SK-N-MC (cell line): ENCODE results near the gene HSPA8.
"Not testable (repeated sequence)": the region's sequence is repeated elsewhere in the genome, so short reads cannot be mapped to it uniquely, and the experiment has no call there.

Source experiments
- DNase-seq: peaks from one replicate; pipeline ENCODE4 v3.0.0-alpha.2; 2011; ENCODE audit warnings: low read depth, low spot score
- H3K27ac ChIP-seq: fragments of 200-600 bp; sonication (generic); 2 replicates; pipeline ENCODE4 v1.5.1; 2016; ENCODE audit warnings: mixed run types
- H3K36me3 ChIP-seq: fragments of 200-600 bp; sonication (generic); 2 replicates; pipeline ENCODE4 v1.6.1; 2017; ENCODE audit warnings: antibody characterized with exemption, low read length, mixed read lengths; ENCODE audit not compliant: insufficient read depth
- H3K4me3 ChIP-seq: fragments of 200-600 bp; sonication (generic); 2 replicates; pipeline ENCODE4 v1.5.1; 2016
- H3K9ac ChIP-seq: fragments of 200-600 bp; sonication (generic); 2 replicates; pipeline ENCODE4 v1.8.0; 2017; ENCODE audit warnings: mixed run types, mixed read lengths; ENCODE audit not compliant: insufficient read length
- H3K9me3 ChIP-seq: fragments of 200-600 bp; sonication (generic); 2 replicates; pipeline ENCODE4 v1.6.1; 2017; ENCODE audit warnings: low read depth, mild to moderate bottlenecking, antibody characterized with exemption, low read length, moderate library complexity, mixed read lengths
- EZH2 ChIP-seq: fragments of 200-600 bp; sonication (generic); IDR thresholded peaks from one replicate; pipeline ENCODE4 v1.6.1; 2017; ENCODE audit warnings: antibody characterized with exemption
- FOXP2 ChIP-seq: optimal IDR thresholded peaks from 2 replicates; pipeline ENCODE3; 2011; ENCODE audit warnings: mild to moderate bottlenecking, moderate library complexity; ENCODE audit not compliant: insufficient read depth; ENCODE audit errors: extremely low read length, control extremely low read depth
- POLR2AphosphoS5 ChIP-seq: IDR thresholded peaks from 2 replicates; pipeline ENCODE4 v1.6.1; 2012; ENCODE audit warnings: mild to moderate bottlenecking, low read depth, low read length, borderline replicate concordance

The HSPA8 gene

GRCh38 chr11:123062892-123063825 lies 1.2 kb upstream of the HSPA8 start:
- Histone ChIP-seq H3K36me3 (peaks cover 37% of the 10 kb centered on the region), H3K4me3 (peak overlapping the region; percentile 100), H3K27ac (peak overlapping the region; percentile 99), H3K9me3 (no peaks in the 10 kb centered on the region), H3K9ac (peak overlapping the region; percentile 100)
- TF ChIP-seq POLR2AphosphoS5 (no peak; the same call in 1 of the 2 replicates), FOXP2 (no peak), EZH2 (no peak)
- DNase-seq = no peak

- H3K9ac ChIP-seq = peak overlapping the region; percentile 100
- DNase-seq = peak; percentile 93
- H3K27ac ChIP-seq = peak overlapping the region; percentile 99
- TF ChIP-seq FOXP2 (peak; percentile 71), EZH2 (no peak), POLR2AphosphoS5 (peak; percentile 52; the same call in 1 of the 2 replicates)
- H3K9me3 ChIP-seq = no peaks in the 10 kb centered on the region
- peaks cover 45% of the 10 kb centered on the region for H3K36me3 ChIP-seq
- H3K4me3 ChIP-seq = peak overlapping the region; percentile 100
Measured at GRCh38 chr11:123062158-123062891, 389 bp upstream of the HSPA8 start.

- no peaks in the 10 kb centered on the region for H3K9me3 ChIP-seq
- H3K4me3 ChIP-seq = peak overlapping the region; percentile 100
- H3K36me3 ChIP-seq = peaks cover 64% of the 10 kb centered on the region
- peak overlapping the region; percentile 90 for H3K27ac ChIP-seq
- no peak for TF ChIP-seq EZH2
- 0 out of 2 replicates have a peak, but pooled peaks have one; percentile 17 for TF ChIP-seq POLR2AphosphoS5
- no peak for DNase-seq
- H3K9ac ChIP-seq = peak overlapping the region; percentile 98
Measured at GRCh38 chr11:123060277-123061000, 1.5 kb downstream of the HSPA8 start.

- not testable (repeated sequence) for DNase-seq, H3K9me3 ChIP-seq
- Histone ChIP-seq H3K9ac (peak overlapping the region; percentile 98), H3K4me3 (peak overlapping the region; percentile 100), H3K36me3 (peaks cover 69% of the 10 kb centered on the region), H3K27ac (peak overlapping the region; percentile 69)
Measured at GRCh38 chr11:123059041-123059920, 2.7 kb downstream of the HSPA8 start.

GRCh38 chr11:123057661-123058305 lies 4.2 kb downstream of the HSPA8 start:
- H3K9me3 ChIP-seq = no peaks in the 10 kb centered on the region
- H3K9ac ChIP-seq = no peak overlapping the region
- TF ChIP-seq FOXP2 (no peak), POLR2AphosphoS5 (no peak), EZH2 (no peak)
- H3K27ac ChIP-seq = peak overlapping the region; percentile 69
- H3K36me3 ChIP-seq = peaks cover 69% of the 10 kb centered on the region
- H3K4me3 ChIP-seq = peak overlapping the region; percentile 100; the same call in 1 of the 2 replicates
- no peak for DNase-seq

- Histone ChIP-seq H3K9ac (no peak overlapping the region), H3K27ac (peak overlapping the region; percentile 69), H3K9me3 (no peaks in the 10 kb centered on the region), H3K4me3 (no peak overlapping the region), H3K36me3 (peaks cover 69% of the 10 kb centered on the region)
- no peak for DNase-seq
- TF ChIP-seq FOXP2 (no peak), POLR2AphosphoS5 (no peak; the same call in 1 of the 2 replicates), EZH2 (no peak)
Measured at GRCh38 chr11:123056835-123057491, 5.0 kb downstream of the HSPA8 start.
